Measurements from ENCODE around the gene ADSS1. TPM values are rescaled to one million over a fixed set of nuclear protein-coding genes. Genes with fewer than 3 reads are reported as not detected.

ADSS1 gene
- total and polyA plus RNA-seq, 9 donors: 2.6 to 9.8 (median 4.1) TPM

DNA sequence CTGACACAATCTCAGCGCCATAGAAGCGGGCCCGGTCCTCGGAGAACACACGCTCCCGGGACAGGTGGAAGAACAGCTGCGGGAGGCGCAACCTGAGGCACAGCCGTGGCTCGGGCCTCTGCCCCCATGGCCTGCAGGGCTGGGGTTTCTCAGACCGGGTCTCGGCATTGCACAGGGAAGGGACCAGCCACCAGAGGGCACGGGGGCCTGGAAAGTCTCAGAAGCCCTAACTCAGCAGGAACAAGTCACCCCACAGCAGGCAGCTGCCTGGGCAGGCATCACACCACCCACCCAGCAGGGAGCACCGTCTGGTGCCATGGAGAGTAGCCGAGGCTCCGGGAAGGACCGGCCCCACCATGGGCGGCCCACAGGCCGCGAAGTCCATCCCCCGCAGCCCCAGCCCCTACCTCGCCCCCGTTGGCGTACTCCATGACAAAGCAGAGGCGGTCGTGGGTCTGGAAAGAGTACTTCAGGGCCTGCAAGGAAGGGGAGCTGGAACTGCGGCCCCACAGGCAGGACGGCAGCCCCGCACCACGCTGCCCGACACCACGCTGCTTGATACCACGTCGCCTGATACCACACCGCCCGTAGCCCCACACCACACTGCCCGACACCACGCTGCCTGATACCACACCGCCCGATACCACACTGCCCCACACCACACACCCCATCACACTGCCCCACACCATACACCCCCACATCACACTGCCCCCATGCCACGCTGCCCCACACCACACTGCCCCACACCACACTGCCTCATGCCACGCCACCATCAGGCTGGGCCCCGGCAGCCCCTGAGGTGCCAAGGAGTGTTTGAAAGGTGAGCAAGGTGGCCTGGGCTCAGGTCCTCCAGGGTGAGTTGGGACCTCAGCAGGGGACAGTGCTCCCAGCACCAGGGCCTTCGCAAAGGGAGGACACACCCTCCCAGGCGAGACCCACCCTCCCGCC, 49.8 kb downstream of the ADSS1 start:
- H3K4me3 ChIP-seq: no peak overlapping the region
- no peak overlapping the region for H3K27ac ChIP-seq
- H3K27me3 ChIP-seq: no peaks in the 10 kb centered on the region
- no peak for DNase-seq
- peaks cover under 1% of the 10 kb centered on the region for H3K4me1 ChIP-seq (ENCODE audit: insufficient read depth)
- no peaks in the 10 kb centered on the region for H3K36me3 ChIP-seq
- TF ChIP-seq POLR2A (IDR thresholded peaks at IDR 0.05): no peak
- TF ChIP-seq, protein P1, sequence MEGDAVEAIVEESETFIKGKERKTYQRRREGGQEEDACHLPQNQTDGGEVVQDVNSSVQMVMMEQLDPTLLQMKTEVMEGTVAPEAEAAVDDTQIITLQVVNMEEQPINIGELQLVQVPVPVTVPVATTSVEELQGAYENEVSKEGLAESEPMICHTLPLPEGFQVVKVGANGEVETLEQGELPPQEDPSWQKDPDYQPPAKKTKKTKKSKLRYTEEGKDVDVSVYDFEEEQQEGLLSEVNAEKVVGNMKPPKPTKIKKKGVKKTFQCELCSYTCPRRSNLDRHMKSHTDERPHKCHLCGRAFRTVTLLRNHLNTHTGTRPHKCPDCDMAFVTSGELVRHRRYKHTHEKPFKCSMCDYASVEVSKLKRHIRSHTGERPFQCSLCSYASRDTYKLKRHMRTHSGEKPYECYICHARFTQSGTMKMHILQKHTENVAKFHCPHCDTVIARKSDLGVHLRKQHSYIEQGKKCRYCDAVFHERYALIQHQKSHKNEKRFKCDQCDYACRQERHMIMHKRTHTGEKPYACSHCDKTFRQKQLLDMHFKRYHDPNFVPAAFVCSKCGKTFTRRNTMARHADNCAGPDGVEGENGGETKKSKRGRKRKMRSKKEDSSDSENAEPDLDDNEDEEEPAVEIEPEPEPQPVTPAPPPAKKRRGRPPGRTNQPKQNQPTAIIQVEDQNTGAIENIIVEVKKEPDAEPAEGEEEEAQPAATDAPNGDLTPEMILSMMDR (IDR thresholded peaks at IDR 0.05): no peak
- no peak for TF ChIP-seq EP300 (IDR thresholded peaks at IDR 0.05)
- 81 to 86% (median 86%) methylated on average over 45 to 46 of the region's 46 CpGs for WGBS, 3 donors
- intact Hi-C loops (cut with DNase I): no loop called here
- H3K9me3 ChIP-seq: no peaks in the 10 kb centered on the region

DNA sequence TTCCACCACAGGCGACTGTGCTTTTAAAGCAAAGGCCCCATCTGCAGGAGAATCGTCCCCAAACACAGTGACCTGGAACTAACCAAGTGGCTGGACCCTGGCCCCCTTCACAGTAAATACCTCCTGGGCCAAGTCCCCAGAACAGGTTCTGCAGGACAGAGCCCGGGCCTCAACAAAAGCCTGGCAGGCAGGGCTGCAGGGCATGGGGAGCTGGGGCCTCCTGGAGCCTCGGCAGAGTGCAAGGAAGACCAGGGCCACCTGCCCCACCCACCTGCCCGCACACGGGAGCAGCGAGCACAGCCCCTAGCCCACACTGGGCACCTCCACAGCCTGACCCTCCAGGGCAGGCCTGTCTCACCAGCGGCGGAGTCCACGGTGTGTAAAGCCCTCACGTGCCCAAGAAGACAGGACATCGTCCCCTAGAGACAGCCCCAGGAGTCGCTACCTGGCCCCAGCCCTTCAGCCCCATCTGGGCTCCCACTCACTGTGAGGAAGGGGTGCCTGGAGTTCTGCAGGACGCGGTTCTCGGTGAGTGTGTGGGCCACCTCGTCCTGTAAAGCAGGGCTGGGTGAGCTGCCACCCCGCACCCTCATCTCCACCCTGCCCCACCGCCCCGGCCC, 50.5 kb downstream of the ADSS1 start:
- TF ChIP-seq, protein P1 (IDR thresholded peaks at IDR 0.05): no peak
- TF ChIP-seq EP300 (IDR thresholded peaks at IDR 0.05) (no peak), POLR2A (IDR thresholded peaks at IDR 0.05) (no peak)
- Histone ChIP-seq H3K36me3 (no peaks in the 10 kb centered on the region), H3K27me3 (no peaks in the 10 kb centered on the region), H3K4me3 (no peak overlapping the region), H3K4me1 (ENCODE audit: insufficient read depth) (no peaks in the 10 kb centered on the region), H3K9me3 (no peaks in the 10 kb centered on the region), H3K27ac (no peak overlapping the region)
- 83 to 89% (median 85%) methylated on average over 19 to 20 of the region's 20 CpGs for WGBS, 3 donors
- no peak for DNase-seq
- intact Hi-C loops (cut with DNase I): no loop called here

DNA sequence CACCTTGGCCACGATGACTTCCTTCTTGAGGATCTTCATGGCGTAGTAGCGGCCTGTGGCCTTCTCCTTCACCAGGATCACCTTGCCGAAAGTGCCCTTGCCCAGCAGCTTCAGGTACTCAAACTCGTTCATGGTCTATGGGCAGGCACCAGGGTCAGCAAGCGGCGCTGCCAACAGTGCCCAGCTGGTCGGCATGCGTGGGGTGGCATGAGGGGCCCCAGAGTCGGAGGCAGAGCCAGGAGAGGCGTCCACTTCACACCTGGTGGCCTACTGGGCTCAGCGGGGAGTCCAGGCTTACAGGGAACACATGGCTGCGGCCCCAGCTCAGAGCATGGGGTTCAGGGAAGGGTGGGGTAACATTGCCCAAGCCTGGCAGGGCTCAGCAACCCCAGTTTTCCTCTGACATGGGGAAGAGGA, 51.1 kb downstream of the ADSS1 start:
- 82 to 89% (median 87%) methylated on average over 13 of the region's 13 CpGs for WGBS, 3 donors
- no peak for DNase-seq
- TF ChIP-seq, protein P1 (IDR thresholded peaks at IDR 0.05): no peak
- TF ChIP-seq EP300 (IDR thresholded peaks at IDR 0.05): no peak
- no peak for TF ChIP-seq POLR2A (IDR thresholded peaks at IDR 0.05)
- Histone ChIP-seq H3K36me3 (no peaks in the 10 kb centered on the region), H3K9me3 (no peaks in the 10 kb centered on the region), H3K4me1 (ENCODE audit: insufficient read depth) (no peaks in the 10 kb centered on the region), H3K4me3 (no peak overlapping the region), H3K27ac (no peak overlapping the region), H3K27me3 (no peaks in the 10 kb centered on the region)
- intact Hi-C loops (cut with DNase I): no loop called here

DNA sequence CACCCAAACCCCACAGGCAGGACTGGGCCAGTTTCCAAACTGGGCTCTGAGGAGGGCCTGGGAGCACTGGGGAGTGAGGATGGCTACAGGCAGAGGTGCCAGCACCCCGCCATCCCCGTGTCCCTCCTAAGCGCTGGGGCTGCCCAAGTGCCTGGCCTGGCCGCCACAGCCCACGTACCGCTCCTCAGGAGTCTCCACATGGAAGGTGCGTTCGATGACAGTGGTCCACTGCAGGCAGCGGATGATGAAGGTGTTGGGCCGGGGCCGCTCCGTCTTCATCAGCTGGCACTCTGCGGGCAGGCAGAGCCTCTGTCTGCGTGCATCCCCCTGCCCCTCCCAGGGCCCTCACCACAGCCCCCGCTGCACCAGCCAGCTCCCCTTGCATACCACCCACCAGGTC, 52.5 kb downstream of the ADSS1 start:
- Histone ChIP-seq H3K36me3 (no peaks in the 10 kb centered on the region), H3K4me1 (ENCODE audit: insufficient read depth) (no peaks in the 10 kb centered on the region), H3K27ac (no peak overlapping the region), H3K4me3 (no peak overlapping the region), H3K27me3 (no peaks in the 10 kb centered on the region), H3K9me3 (no peaks in the 10 kb centered on the region)
- WGBS, 3 donors: 96 to 97% (median 97%) methylated on average over 13 to 15 of the region's 15 CpGs
- TF ChIP-seq, protein P1 (IDR thresholded peaks at IDR 0.05): no peak
- TF ChIP-seq EP300 (IDR thresholded peaks at IDR 0.05) (no peak), POLR2A (IDR thresholded peaks at IDR 0.05) (no peak)
- no peak for DNase-seq
- intact Hi-C loops (cut with DNase I): no loop called here
